Measurements from ENCODE around the gene ANTXR2. TPM values are rescaled to one million over a fixed set of nuclear protein-coding genes. Genes with fewer than 3 reads are reported as not detected.

The ANTXR2 gene
- total and polyA plus RNA-seq, 2 donors (not counting 3 experiments of a cell fraction or from before 2014, with no cell fraction given), result 6.6 to 64.6 TPM

GRCh38 chr4:80008351-80008750, 64.7 kb downstream of the ANTXR2 start:
- Histone ChIP-seq H2AFZ (ENCODE audit: low read depth, low read length) (no peak overlapping the region), H3K4me2 (ENCODE audit: insufficient read depth, low read length) (peak overlapping the region; percentile 88), H3K27ac (ENCODE audit: insufficient read depth, low read depth, low read length) (peak overlapping the region; percentile 51), H3K36me3 (ENCODE audit: control insufficient read depth in 2 of 2, extremely low read depth in 1 of 2, insufficient read depth in 2 of 2, low read length in 2 of 2) (peaks cover 0 to 2% of the 10 kb centered on the region in 2 experiments), H3K27me3 (ENCODE audit: control insufficient read depth in 2 of 2, insufficient read depth in 2 of 2, low read length in 2 of 2) (no peaks in the 10 kb centered on the region), H3K4me3 (replicated peaks in 1 of 3; ENCODE audit: insufficient read depth in 1 of 3, low read depth in 1 of 3, low read length in 3 of 3) (peak overlapping the region in 1 of 3 experiments; percentile 12), H3K9me1 (replicated peaks; ENCODE audit: control insufficient read depth, extremely low read depth, insufficient read depth, low read length) (no peaks in the 10 kb centered on the region), H3K9ac (replicated peaks; ENCODE audit: extremely low read depth, insufficient read depth, low read length) (no peak overlapping the region), H4K20me1 (replicated peaks; ENCODE audit: control insufficient read depth, extremely low read depth, insufficient read depth, low read length) (no peaks in the 10 kb centered on the region), H3K79me2 (ENCODE audit: control insufficient read depth, insufficient read depth, low read length) (peaks cover 10% of the 10 kb centered on the region), H3K9me3 (replicated peaks; ENCODE audit: control insufficient read depth, insufficient read depth, low read length) (peaks cover 3% of the 10 kb centered on the region), H3K4me1 (ENCODE audit: control insufficient read depth, extremely low read depth, insufficient read depth, low read length) (peaks cover 52% of the 10 kb centered on the region)
- no TSS peak for BruUV-seq (replicated peaks)
- ChIA-PET CTCF (interaction anchor here (1.2 kb wide), 1 partner anchor 25 kb away, joined by 3 read pairs; no protein-coding TSS in a partner anchor), POLR2A (no interaction called here)
- no peak for FAIRE-seq
- TF ChIP-seq MYC (IDR thresholded peaks at IDR 0.05; ENCODE audit: low read depth, low read length) (no peak), POLR2AphosphoS5 (IDR thresholded peaks at IDR 0.05; ENCODE audit: insufficient read depth, low read depth, low read length) (no peak), MAX (IDR thresholded peaks at IDR 0.05; ENCODE audit: insufficient read depth, insufficient read length) (no peak), POLR2A (IDR thresholded peaks at IDR 0.05; ENCODE audit: low read depth, low read length) (no peak)
- dilution Hi-C loops (cut with MboI; ENCODE audit: extremely low pct_ligation_motif_present, low sequenced_read_pairs) (no loop called here), intact Hi-C loops (cut with micrococcal nuclease) (loop anchor here (1.0 kb wide), 1 partner anchor 65 kb away; the partner anchor contains the start of gene ANTXR2)
- no peak for DNase-seq (ENCODE audit: low read depth, low spot score)

- no peaks in the 10 kb centered on the region for H4K20me1 ChIP-seq (replicated peaks; ENCODE audit: control insufficient read depth, extremely low read depth, insufficient read depth, low read length)
- BruUV-seq (replicated peaks), result no TSS peak
- FAIRE-seq (peak; percentile 55), DNase-seq (ENCODE audit: low read depth, low spot score) (peak; percentile 83)
- peak; percentile 78 for TF ChIP-seq FOS (IDR thresholded peaks at IDR 0.05; ENCODE audit: borderline replicate concordance, insufficient read depth, low read length)
- TF ChIP-seq GATA2 (IDR thresholded peaks at IDR 0.05; ENCODE audit: insufficient read depth, insufficient read length, low read depth, low read length), result peak; percentile 60
- peak; percentile 67 for TF ChIP-seq JUN (IDR thresholded peaks at IDR 0.05; ENCODE audit: borderline replicate concordance, insufficient read depth, insufficient read length, low read depth)
- no peak for TF ChIP-seq MYC (IDR thresholded peaks at IDR 0.05; ENCODE audit: low read depth, low read length)
- TF ChIP-seq POLR2A (IDR thresholded peaks at IDR 0.05; ENCODE audit: low read depth, low read length), result peak; percentile 21
- no peak for TF ChIP-seq CTCF (IDR thresholded peaks at IDR 0.05; ENCODE audit: extremely low read depth in 1 of 2, insufficient read depth in 1 of 2, low read depth in 1 of 2, low read length in 2 of 2)
- TF ChIP-seq POLR2AphosphoS5 (IDR thresholded peaks at IDR 0.05; ENCODE audit: insufficient read depth, low read depth, low read length), result peak; percentile 46
- TF ChIP-seq EZH2 (IDR thresholded peaks at IDR 0.05; ENCODE audit: borderline replicate concordance, low read depth, low read length, severe bottlenecking), result no peak
- TF ChIP-seq MAX (IDR thresholded peaks at IDR 0.05; ENCODE audit: insufficient read depth, insufficient read length), result no peak
- peaks cover 52% of the 10 kb centered on the region for H3K4me1 ChIP-seq (ENCODE audit: control insufficient read depth, extremely low read depth, insufficient read depth, low read length)
- H3K27ac ChIP-seq (ENCODE audit: insufficient read depth, low read depth, low read length), result peak overlapping the region; percentile 70
- ChIA-PET POLR2A (no interaction called here), CTCF (interaction anchor here (1.2 kb wide), 1 partner anchor 25 kb away, joined by 3 read pairs; no protein-coding TSS in a partner anchor)
- dilution Hi-C loops (cut with MboI; ENCODE audit: extremely low pct_ligation_motif_present, low sequenced_read_pairs) (no loop called here), intact Hi-C loops (cut with micrococcal nuclease) (loop anchor here (1.0 to 2.0 kb wide), 2 partner anchors 27 to 66 kb away; partner anchors contain the start of gene ANTXR2)
- no peak overlapping the region for H3K4me3 ChIP-seq (replicated peaks in 1 of 3; ENCODE audit: insufficient read depth in 1 of 3, low read depth in 1 of 3, low read length in 3 of 3)
- no peaks in the 10 kb centered on the region for H3K9me1 ChIP-seq (replicated peaks; ENCODE audit: control insufficient read depth, extremely low read depth, insufficient read depth, low read length)
- no peaks in the 10 kb centered on the region for H3K27me3 ChIP-seq (ENCODE audit: control insufficient read depth in 2 of 2, insufficient read depth in 2 of 2, low read length in 2 of 2)
- H3K36me3 ChIP-seq (ENCODE audit: control insufficient read depth in 2 of 2, extremely low read depth in 1 of 2, insufficient read depth in 2 of 2, low read length in 2 of 2), result peaks cover 0 to 2% of the 10 kb centered on the region in 2 experiments
- H3K9me3 ChIP-seq (replicated peaks; ENCODE audit: control insufficient read depth, insufficient read depth, low read length), result peaks cover 3% of the 10 kb centered on the region
- H3K4me2 ChIP-seq (ENCODE audit: insufficient read depth, low read length), result peak overlapping the region; percentile 88
- H3K79me2 ChIP-seq (ENCODE audit: control insufficient read depth, insufficient read depth, low read length), result peaks cover 10% of the 10 kb centered on the region
- H3K9ac ChIP-seq (replicated peaks; ENCODE audit: extremely low read depth, insufficient read depth, low read length), result peak overlapping the region; percentile 8
- H2AFZ ChIP-seq (ENCODE audit: low read depth, low read length), result no peak overlapping the region
Observed at GRCh38 chr4:80007745-80008149, 65.3 kb downstream of the ANTXR2 start.

Data from endothelial cell of umbilical vein (primary cell).